Body of pancreas (tissue), 4 donors: ENCODE data around the gene TLCD3A. TPM values are rescaled to one million over a fixed set of nuclear protein-coding genes. Genes with fewer than 3 reads are reported as not detected.

ENCODE experiments used
- ATAC-seq: fragments of 150-250 bp; one replicate; pipeline ENCODE4 v1.9.1; 2016
- DNase-seq, 4 donors: peaks; one replicate each; pipeline ENCODE4 v3.0.0-alpha.2; 2019
- H3K27ac ChIP-seq, 4 donors: fragments of 200-600 bp; sonication (generic); 1 replicate in 3 of 4; 2 replicates in 1 of 4; pipeline versions ENCODE4 v1.5.1 to v1.6.1; 2016 to 2019; ENCODE audit warnings: mild to moderate bottlenecking in 1 of 4, mixed read lengths in 1 of 4, moderate library complexity in 1 of 4
- H3K27me3 ChIP-seq, 2 donors: fragments of 200-600 bp; sonication (generic); one replicate each; pipeline ENCODE4 v1.6.0; 2016; ENCODE audit warnings: mild to moderate bottlenecking in 1 of 2
- H3K36me3 ChIP-seq, 2 donors: fragments of 200-600 bp; sonication (generic); replicated peaks in 1 of 2; 2 replicates each; pipeline ENCODE4 v1.5.1; 2016; ENCODE audit warnings: low read depth in 2 of 2; ENCODE audit not compliant: insufficient read depth in 1 of 2
- H3K4me1 ChIP-seq: fragments of 200-600 bp; sonication (generic); one replicate; pipeline ENCODE4 v1.6.0; 2016
- H3K4me3 ChIP-seq, 2 donors: fragments of 200-600 bp; sonication (generic); 1 replicate in 1 of 2; 2 replicates in 1 of 2; pipeline ENCODE4 v1.5.1; 2016 to 2019
- H3K9me3 ChIP-seq, 3 donors: fragments of 200-600 bp; sonication (generic); 1 replicate in 2 of 3; 2 replicates in 1 of 3; pipeline ENCODE4 v1.5.1; 2016
- CTCF ChIP-seq, 7 experiments: fragments of 450-650 bp in 4 of 7; fragments of 200-600 bp in 3 of 7; sonication (generic) in 3 of 7; IDR thresholded peaks; one replicate each; pipeline ENCODE4 v1.5.1; 2016 to 2019; ENCODE audit warnings: antibody characterized with exemption in 7 of 7
- POLR2A ChIP-seq, 3 donors: fragments of 450-650 bp; IDR thresholded peaks; one replicate each; pipeline ENCODE4 v1.6.1; 2016; ENCODE audit warnings: antibody characterized with exemption in 3 of 3, mild to moderate bottlenecking in 2 of 3
- WGBS, 2 donors: methylation state at CpG; one replicate each; pipeline ENCODE4 v1.1.5; 2017; 5-methylcytosine and 5-hydroxymethylcytosine counted together
- intact Hi-C: fragments of 100-400 bp; cut with DNase I; formaldehyde crosslinking; loops from one replicate; pipeline ENCODE4 v1.15.1; 2023
- total RNA-seq, 2 donors: library from RNA; depleted of rRNA; stranded (reverse); fragments of >200 nt; gene quantifications; one replicate each; pipeline ENCODE4 v1.1.0, GENCODE V29; 2016

The TLCD3A gene
- total RNA-seq, 2 donors from 2014 or later: 3.6 to 7.9 TPM

GRCh38 chr17:773467-774312, 41.3 kb downstream of the TLCD3A start:
- Histone ChIP-seq H3K27me3 (no peaks in the 10 kb centered on the region), H3K27ac (no peak overlapping the region), H3K4me1 (no peaks in the 10 kb centered on the region), H3K9me3 (no peaks in the 10 kb centered on the region), H3K4me3 (no peak overlapping the region), H3K36me3 (peaks cover 12 to 35% of the 10 kb centered on the region in 2 donors)
- ATAC-seq (no peak), DNase-seq (no peak)
- 84 to 85% methylated on average over 14 of the region's 14 CpGs for WGBS, 2 donors
- intact Hi-C loops: no loop called here
- no peak for TF ChIP-seq POLR2A (IDR thresholded peaks at IDR 0.05)
- no peak for TF ChIP-seq CTCF (IDR thresholded peaks at IDR 0.05)

- TF ChIP-seq CTCF (IDR thresholded peaks at IDR 0.05) (no peak), POLR2A (IDR thresholded peaks at IDR 0.05) (no peak)
- no peak overlapping the region for H3K4me3 ChIP-seq
- ATAC-seq (no peak), DNase-seq (no peak)
- no peaks in the 10 kb centered on the region for H3K27me3 ChIP-seq
- no peaks in the 10 kb centered on the region for H3K9me3 ChIP-seq
- intact Hi-C loops: no loop called here
- 65 to 89% methylated on average over 5 of the region's 5 CpGs for WGBS, 2 donors
- H3K4me1 ChIP-seq: no peaks in the 10 kb centered on the region
- peaks cover 12 to 33% of the 10 kb centered on the region in 2 donors for H3K36me3 ChIP-seq
- no peak overlapping the region for H3K27ac ChIP-seq
These were observed 41.9 kb downstream of the TLCD3A start for GRCh38 chr17:774313-774584.

GRCh38 chr17:778096-778495, 45.7 kb downstream of the TLCD3A start:
- intact Hi-C loops: no loop called here
- WGBS, 2 donors: 85 to 94% methylated on average over 11 of the region's 11 CpGs
- no peak for DNase-seq
- H3K4me3 ChIP-seq: no peak overlapping the region
- ATAC-seq: no peak
- H3K9me3 ChIP-seq: no peaks in the 10 kb centered on the region
- H3K36me3 ChIP-seq: peaks cover 4 to 16% of the 10 kb centered on the region in 2 donors
- H3K4me1 ChIP-seq: peaks cover 12% of the 10 kb centered on the region
- no peak for TF ChIP-seq CTCF (IDR thresholded peaks at IDR 0.05)
- no peak for TF ChIP-seq POLR2A (IDR thresholded peaks at IDR 0.05)
- no peak overlapping the region for H3K27ac ChIP-seq
- no peaks in the 10 kb centered on the region for H3K27me3 ChIP-seq

- Histone ChIP-seq H3K36me3 (peaks cover 0 to 2% of the 10 kb centered on the region in 2 donors), H3K4me3 (peak within 1 kb of the TSS; percentile 77 to 81), H3K27me3 (no peaks in the 10 kb centered on the region), H3K9me3 (no peaks in the 10 kb centered on the region), H3K27ac (peak within 1 kb of the TSS; percentile 71 to 93 (median 92)), H3K4me1 (peaks cover 43% of the 10 kb centered on the region)
- 0 to 1% methylated on average over 15 to 87 of the region's 87 CpGs for WGBS, 2 donors
- DNase-seq (peak; percentile 91 to 95 (median 94)), ATAC-seq (peak; percentile 95)
- TF ChIP-seq CTCF (IDR thresholded peaks at IDR 0.05) (peak in 4 of 7 experiments; percentile 48 to 65 (median 55)), POLR2A (IDR thresholded peaks at IDR 0.05) (peak; percentile 79 to 91 (median 90))
- intact Hi-C loops: no loop called here
These were observed 49.7 kb downstream of the TLCD3A start, which contains the start of the genes GLOD4 and MRM3 for GRCh38 chr17:781805-782731. GLOD4 (minus strand) TSS chr17:782280; CDS start chr17:782255, 25 bp downstream. MRM3 (plus strand) TSS chr17:782353; CDS start chr17:782379, 26 bp downstream.
